Panc1 (cell line): ENCODE measurements around the gene ABCB1.

Source experiments
- POLR2AphosphoS5 ChIP-seq: IDR thresholded peaks from 2 replicates; pipeline ENCODE4 v1.6.1; 2012; ENCODE audit warnings: mild to moderate bottlenecking, low read depth, low read length, moderate library complexity
- SIN3A ChIP-seq: IDR thresholded peaks from 2 replicates; pipeline ENCODE4 v1.6.1; 2012; ENCODE audit warnings: low read depth, mild to moderate bottlenecking, low read length, moderate library complexity, borderline replicate concordance; ENCODE audit not compliant: insufficient read depth
- TCF7L2 ChIP-seq: IDR thresholded peaks from 2 replicates; pipeline ENCODE4 v1.6.1; 2011; ENCODE audit warnings: mild to moderate bottlenecking, low read depth, low read length, inconsistent platforms
- TF ChIP-seq, protein P1 (sequence below): fragments of 450-650 bp; IDR thresholded peaks from 2 replicates; pipeline ENCODE4 v1.5.1; 2017; ENCODE audit warnings: mild to moderate bottlenecking
- TF ChIP-seq, protein P2 (sequence below), 2 experiments: IDR thresholded peaks; 2 replicates each; pipeline ENCODE4 v1.6.1; 2011 to 2012; ENCODE audit warnings: low read depth in 2 of 2, control low read depth in 1 of 2, low read length in 1 of 2, mild to moderate bottlenecking in 1 of 2, moderate library complexity in 1 of 2; ENCODE audit not compliant: insufficient read depth in 1 of 2

DNA sequence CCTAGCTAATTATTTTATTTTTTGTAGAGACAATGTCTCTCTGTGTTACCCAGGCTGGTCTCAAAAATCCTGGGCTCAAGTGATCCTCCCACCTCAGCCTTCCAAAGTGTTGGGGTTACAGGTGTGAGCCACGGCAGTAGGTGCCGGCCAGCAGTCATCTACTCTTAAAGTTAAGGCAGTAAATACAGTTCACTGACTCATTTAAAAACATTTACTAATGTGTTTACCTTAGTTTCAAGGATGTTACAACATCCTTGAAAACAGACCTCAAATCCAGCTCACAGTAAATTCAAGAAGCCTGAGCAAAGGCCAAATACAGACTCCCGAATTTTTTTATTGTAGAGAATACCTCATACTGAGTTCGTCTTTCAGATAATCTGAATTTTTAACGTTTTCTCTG, 95.6 kb downstream of the ABCB1 start:
- TF ChIP-seq, protein P1, sequence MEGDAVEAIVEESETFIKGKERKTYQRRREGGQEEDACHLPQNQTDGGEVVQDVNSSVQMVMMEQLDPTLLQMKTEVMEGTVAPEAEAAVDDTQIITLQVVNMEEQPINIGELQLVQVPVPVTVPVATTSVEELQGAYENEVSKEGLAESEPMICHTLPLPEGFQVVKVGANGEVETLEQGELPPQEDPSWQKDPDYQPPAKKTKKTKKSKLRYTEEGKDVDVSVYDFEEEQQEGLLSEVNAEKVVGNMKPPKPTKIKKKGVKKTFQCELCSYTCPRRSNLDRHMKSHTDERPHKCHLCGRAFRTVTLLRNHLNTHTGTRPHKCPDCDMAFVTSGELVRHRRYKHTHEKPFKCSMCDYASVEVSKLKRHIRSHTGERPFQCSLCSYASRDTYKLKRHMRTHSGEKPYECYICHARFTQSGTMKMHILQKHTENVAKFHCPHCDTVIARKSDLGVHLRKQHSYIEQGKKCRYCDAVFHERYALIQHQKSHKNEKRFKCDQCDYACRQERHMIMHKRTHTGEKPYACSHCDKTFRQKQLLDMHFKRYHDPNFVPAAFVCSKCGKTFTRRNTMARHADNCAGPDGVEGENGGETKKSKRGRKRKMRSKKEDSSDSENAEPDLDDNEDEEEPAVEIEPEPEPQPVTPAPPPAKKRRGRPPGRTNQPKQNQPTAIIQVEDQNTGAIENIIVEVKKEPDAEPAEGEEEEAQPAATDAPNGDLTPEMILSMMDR = no peak
- TF ChIP-seq POLR2AphosphoS5 (no peak), SIN3A (no peak), TCF7L2 (no peak)
- TF ChIP-seq, protein P2, sequence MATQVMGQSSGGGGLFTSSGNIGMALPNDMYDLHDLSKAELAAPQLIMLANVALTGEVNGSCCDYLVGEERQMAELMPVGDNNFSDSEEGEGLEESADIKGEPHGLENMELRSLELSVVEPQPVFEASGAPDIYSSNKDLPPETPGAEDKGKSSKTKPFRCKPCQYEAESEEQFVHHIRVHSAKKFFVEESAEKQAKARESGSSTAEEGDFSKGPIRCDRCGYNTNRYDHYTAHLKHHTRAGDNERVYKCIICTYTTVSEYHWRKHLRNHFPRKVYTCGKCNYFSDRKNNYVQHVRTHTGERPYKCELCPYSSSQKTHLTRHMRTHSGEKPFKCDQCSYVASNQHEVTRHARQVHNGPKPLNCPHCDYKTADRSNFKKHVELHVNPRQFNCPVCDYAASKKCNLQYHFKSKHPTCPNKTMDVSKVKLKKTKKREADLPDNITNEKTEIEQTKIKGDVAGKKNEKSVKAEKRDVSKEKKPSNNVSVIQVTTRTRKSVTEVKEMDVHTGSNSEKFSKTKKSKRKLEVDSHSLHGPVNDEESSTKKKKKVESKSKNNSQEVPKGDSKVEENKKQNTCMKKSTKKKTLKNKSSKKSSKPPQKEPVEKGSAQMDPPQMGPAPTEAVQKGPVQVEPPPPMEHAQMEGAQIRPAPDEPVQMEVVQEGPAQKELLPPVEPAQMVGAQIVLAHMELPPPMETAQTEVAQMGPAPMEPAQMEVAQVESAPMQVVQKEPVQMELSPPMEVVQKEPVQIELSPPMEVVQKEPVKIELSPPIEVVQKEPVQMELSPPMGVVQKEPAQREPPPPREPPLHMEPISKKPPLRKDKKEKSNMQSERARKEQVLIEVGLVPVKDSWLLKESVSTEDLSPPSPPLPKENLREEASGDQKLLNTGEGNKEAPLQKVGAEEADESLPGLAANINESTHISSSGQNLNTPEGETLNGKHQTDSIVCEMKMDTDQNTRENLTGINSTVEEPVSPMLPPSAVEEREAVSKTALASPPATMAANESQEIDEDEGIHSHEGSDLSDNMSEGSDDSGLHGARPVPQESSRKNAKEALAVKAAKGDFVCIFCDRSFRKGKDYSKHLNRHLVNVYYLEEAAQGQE (IDR thresholded peaks at IDR 0.05; ENCODE audit: insufficient read depth in 1 of 2, low read depth in 2 of 2, low read length in 1 of 2) = no peak
